SIG-M5 (cell line): Measurements from ENCODE around the gene CKLF.
"Not testable (repeated sequence)": the region's sequence is repeated elsewhere in the genome, so short reads cannot be mapped to it uniquely, and the experiment has no call there.

Source experiments
- DNase-seq: peaks from one replicate; lab custom pipeline; 2025; lab: John Stamatoyannopoulos, UW

The CKLF gene

GRCh38 chr16:66568355-66568754 lies 16.0 kb downstream of the CKLF start:
- no peak for DNase-seq

- no peak for DNase-seq
Measured at GRCh38 chr16:66569131-66569530, 16.8 kb downstream of the CKLF start.

GRCh38 chr16:66569827-66570405 lies 17.5 kb downstream of the CKLF start:
- DNase-seq: no peak

DNA sequence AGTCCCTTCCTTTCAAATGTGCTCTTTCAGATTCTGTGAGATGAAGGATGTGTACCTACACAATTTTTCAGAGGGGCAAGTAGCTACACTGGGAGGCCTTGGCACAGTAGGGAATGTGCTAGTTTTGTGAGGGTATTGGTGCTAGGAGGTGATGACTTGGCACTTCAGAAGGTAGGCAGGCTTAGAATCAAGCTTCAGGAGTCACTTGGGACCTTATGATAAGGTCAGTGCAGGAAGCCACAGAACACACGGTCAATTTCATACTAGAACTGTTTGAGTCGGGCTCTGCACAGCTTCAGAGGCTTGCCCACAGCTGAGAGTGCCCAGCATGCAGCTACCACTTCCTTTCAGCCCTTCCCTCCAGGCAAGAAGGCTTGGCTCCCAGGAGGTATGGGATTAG lies 20.0 kb downstream of the CKLF start:
- DNase-seq: no peak

DNA sequence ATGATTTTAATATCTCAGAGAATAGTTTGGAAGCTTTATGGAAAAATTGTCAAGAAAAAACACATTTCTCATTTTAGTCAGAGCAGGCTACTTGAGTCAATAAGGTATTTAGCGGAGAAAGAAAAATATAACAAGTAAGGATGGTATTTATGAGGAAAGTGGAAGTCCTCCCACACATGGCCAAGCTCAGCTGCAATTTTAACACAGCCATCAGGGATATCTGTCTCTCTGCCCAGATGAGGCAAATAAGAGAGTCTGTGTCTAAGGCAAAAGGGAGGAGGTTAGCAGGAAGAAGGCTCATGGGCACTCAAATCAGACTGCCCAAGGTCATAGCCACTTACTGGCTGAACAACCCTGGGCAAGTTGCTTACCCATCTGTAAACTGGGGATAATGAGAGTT lies 21.7 kb downstream of the CKLF start:
- no peak for DNase-seq

DNA sequence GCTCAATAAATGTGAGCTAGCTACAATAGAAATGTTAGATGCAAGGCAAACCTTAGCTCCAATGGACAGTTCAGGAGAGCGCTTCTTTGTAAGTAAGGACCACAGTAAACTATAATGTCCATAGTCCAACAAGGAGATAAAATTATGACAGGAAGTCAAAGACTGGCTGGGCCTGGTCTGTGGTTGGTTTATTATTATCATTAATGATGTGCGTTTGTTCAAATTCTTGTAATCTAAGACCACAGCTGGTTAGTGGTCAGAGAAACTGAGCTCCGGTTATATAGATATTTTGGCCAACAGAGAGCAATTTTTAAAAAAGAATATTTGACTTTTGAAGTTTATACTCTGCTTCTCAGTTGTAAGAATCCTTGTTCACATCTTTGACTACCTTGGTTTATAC lies 22.2 kb downstream of the CKLF start:
- no peak for DNase-seq

DNA sequence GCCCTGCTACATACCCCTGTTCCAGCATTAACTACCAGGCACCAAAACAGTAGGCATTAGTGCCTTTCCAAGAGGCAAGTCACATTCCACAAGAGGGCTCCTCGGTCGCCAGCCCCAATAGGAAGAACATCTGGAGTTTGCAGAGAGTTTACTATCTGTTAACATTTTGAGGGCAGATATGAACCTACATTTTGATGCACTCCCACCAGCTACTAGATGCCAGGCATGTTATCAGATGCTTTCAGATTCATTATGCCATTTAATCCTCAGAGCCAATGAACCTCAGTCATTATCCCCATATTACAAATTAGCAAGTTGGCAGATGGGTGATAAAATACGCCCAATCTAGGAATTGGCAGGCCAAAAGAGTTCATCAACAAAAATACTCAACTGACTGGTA lies 22.7 kb downstream of the CKLF start:
- DNase-seq: no peak

DNA sequence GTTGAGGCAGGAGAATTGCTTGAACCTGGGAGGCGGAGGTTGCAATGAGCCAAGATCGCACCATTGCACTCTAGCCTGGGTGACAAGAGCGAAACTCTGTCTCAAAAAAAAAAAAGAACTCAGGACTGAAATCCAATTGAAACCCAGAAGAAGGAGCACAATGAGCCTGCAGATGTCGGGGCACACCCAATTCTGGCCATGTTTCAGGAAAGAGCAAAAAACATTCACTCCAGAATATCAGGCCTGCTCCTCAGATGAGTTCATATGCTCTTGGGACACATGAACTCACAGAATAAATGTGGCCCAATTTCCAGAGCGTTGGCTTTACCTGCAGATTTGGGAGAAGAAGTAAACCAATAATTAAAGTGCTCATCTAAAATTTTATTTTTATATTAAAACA lies 23.9 kb downstream of the CKLF start:
- DNase-seq: no peak

- DNase-seq: no peak
Measured at GRCh38 chr16:66578651-66579531, 26.5 kb downstream of the CKLF start, which contains the start of gene CMTM2. Gene CMTM2 (plus strand): TSS chr16:66579463. CDS start chr16:66579608, 145 bp downstream.

DNA sequence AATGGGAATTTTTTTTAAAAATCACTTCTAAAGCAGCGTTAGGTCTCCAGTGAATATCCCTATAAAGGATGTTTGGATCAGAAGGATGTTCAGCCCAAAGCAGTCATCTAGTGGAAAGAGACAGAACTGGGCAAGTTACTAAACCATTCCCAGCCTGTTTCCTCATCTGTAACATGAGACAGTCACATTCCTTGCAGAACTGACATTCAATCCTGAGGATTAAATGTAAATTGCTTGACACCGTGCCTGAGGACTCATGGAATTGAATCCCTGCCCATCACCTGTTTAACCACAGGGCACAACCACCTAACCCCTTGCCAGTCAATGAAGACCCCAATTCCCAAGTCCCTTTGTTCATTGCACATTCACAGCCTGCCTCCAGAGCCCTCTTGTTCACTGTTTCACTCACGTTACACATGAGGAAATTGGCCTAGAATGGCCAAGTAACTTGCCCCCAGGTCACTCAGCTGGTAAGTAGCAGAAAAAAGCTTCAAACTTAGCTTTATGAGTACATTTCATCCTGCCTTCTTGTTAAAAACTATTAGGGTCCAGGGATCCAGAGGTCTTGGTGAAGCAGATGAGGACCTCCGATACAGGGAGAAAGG lies 28.3 kb downstream of the CKLF start:
- no peak for DNase-seq

- DNase-seq: no peak
Measured at GRCh38 chr16:66581246-66581952, 29.0 kb downstream of the CKLF start.

- DNase-seq: no peak
Measured at GRCh38 chr16:66585481-66586239, 33.3 kb downstream of the CKLF start.

DNA sequence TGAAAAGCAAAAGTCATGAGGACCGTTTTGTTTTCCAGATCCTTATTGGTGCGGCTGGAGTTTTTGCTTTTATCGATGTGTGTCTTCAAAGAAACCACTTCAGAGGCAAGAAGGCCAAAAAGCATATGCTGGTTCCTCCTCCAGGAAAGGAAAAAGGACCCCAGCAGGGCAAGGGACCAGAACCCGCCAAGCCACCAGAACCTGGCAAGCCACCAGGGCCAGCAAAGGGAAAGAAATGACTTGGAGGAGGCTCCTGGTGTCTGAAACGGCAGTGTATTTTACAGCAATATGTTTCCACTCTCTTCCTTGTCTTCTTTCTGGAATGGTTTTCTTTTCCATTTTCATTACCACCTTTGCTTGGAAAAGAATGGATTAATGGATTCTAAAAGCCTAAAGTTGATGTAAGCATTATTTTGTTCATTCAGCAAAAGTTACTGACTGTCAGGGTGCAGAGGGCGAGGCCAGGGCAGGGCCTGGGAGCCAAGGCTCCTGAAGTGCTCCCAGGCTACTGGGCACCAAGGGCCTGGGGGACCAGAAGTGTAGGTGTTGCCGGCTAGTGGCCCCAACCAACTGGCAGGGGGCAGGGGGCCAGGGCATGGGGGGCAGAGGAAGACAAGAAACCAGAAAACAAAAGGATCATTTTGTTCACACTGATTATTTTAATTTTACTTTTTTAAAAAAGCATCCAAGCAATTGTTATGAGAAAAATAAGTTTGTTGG lies 35.7 kb downstream of the CKLF start:
- no peak for DNase-seq

DNA sequence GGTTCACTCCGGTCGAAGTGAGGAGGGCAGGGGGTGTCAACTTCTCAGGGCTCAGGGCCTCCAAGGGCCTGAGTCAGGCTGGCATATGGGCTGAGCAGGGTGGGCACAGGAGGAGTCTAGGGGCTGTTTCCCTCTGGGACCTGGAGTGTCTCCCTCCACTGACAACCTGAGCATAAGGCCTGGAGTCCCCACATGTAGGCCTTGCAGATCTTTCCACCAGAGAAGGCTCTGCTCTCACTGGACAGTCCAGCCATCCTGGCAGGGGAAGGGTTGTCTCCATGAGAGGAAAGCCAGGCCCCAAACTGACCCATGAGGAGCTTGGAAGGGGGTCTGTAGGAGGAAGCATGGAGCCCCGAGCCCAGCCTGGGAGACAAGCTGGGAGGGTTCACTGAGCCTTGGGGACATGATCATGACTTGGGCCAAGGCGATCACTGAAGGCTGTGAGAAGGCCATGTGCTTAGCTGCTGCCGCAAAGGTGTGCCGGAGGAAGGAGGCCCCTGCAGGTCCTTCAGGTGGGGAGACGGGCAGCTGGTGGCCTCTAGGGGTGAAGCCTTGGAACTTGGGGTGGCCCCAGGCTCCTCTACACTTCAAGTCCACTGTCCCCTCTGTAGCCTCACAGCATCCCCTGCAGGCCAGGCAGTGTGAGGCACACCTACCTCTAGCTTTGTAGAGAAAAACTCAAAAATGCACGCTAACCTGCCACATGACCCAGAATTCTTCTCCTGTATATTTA lies 36.8 kb downstream of the CKLF start:
- DNase-seq: no peak

- DNase-seq: no peak
Measured at GRCh38 chr16:66590322-66590721, 37.9 kb downstream of the CKLF start.

- DNase-seq: no peak
Measured at GRCh38 chr16:66591018-66591417, 38.6 kb downstream of the CKLF start.

- DNase-seq: no peak
Measured at GRCh38 chr16:66592241-66592640, 39.9 kb downstream of the CKLF start.

GRCh38 chr16:66592814-66593213 lies 40.4 kb downstream of the CKLF start:
- DNase-seq: no peak

- no peak for DNase-seq
Measured at GRCh38 chr16:66594739-66595138, 42.4 kb downstream of the CKLF start.

GRCh38 chr16:66596559-66596958 lies 44.2 kb downstream of the CKLF start:
- not testable (repeated sequence) for DNase-seq
